ENCODE measurements around the gene CCDC33. TPM values are rescaled to one million over a fixed set of nuclear protein-coding genes. Genes with fewer than 3 reads are reported as not detected.

The CCDC33 gene
- total and polyA plus RNA-seq, 2 experiments from 2014 or later, result 2.6 to 2.8 TPM

DNA sequence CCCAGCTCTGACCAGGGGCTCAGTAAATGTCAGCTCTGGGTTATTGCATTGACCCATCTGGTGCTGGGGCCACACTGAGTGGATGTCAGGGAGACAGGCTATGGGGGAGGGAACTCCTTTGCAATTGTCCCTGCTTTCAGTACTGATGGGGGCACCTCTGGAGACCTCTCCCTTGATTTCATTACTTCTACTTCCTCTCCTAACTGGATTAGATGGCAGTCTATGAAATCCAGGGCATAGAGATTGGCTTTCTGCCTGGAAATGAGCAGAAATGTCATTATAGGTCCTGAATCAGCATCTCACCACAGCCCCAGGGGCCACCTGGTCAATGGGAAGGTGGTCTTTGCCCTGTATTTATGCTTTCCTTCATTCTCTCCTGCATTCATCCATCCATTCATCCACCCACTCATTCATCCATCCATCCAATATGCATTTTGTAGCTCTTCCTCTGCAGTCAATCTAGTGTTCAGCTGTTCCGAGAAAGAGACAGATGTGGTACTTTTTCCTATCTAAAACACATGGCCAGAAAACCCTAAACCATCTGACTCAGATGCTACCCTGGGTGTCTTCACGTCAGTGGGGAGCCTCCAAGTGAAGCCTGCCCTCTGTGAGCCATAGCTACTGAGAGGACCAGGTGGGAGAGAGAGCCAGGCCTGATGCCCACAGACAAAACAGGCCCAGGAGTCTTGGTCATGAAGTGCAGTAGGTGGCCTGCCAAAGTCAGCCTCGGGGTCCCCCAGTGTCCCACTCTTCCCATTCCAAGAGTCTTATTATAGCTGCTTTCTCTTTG is 57.1 kb downstream of the CCDC33 start:
- no peaks in the 10 kb centered on the region; the same call in 1 of the 2 replicates for H3F3A ChIP-seq (replicated peaks; ENCODE audit: low read depth)
- peaks cover 17% of the 10 kb centered on the region for H3K4me1 ChIP-seq (ENCODE audit: insufficient read depth)
- H3K27ac ChIP-seq (ENCODE audit: low read depth), result no peak overlapping the region
- Mint-ChIP-seq H3K36me3 (ENCODE audit: low read depth) (no peaks in the 10 kb centered on the region), H3K27ac (no peak overlapping the region), H3K27me3 (ENCODE audit: insufficient read depth, low read depth, poor library complexity) (peaks cover 24% of the 10 kb centered on the region), H3K9me3 (no peaks in the 10 kb centered on the region), H3K4me3 (no peak overlapping the region), H3K4me1 (peaks cover 23% of the 10 kb centered on the region)
- H3K36me3 ChIP-seq (ENCODE audit: insufficient read depth), result no peaks in the 10 kb centered on the region
- H4K20me1 ChIP-seq (replicated peaks; ENCODE audit: insufficient read depth), result no peaks in the 10 kb centered on the region; the same call in 1 of the 2 replicates
- DNase-seq (ENCODE audit: low spot score), result no peak
- H2AFZ ChIP-seq, result no peak overlapping the region
- peaks cover 30% of the 10 kb centered on the region for H3K27me3 ChIP-seq (ENCODE audit: insufficient read depth)
- no peak for ATAC-seq
- no peaks in the 10 kb centered on the region for H3K79me2 ChIP-seq (replicated peaks; ENCODE audit: insufficient read depth)
- no peaks in the 10 kb centered on the region for H3K9me2 ChIP-seq (ENCODE audit: insufficient read depth)
- H3K4me2 ChIP-seq, result no peak overlapping the region
- no peak overlapping the region for H3K4me3 ChIP-seq
- no peak for TF ChIP-seq STAT1 (IDR thresholded peaks at IDR 0.05; ENCODE audit: unreplicated experiment)

GRCh38 chr15:74294010-74294409 is 57.9 kb downstream of the CCDC33 start:
- Mint-ChIP-seq H3K4me3 (no peak overlapping the region), H3K27me3 (ENCODE audit: insufficient read depth, low read depth, poor library complexity) (peaks cover 21% of the 10 kb centered on the region), H3K36me3 (ENCODE audit: low read depth) (no peaks in the 10 kb centered on the region), H3K4me1 (peaks cover 17% of the 10 kb centered on the region), H3K9me3 (no peaks in the 10 kb centered on the region), H3K27ac (no peak overlapping the region)
- DNase-seq (ENCODE audit: low spot score) (no peak), ATAC-seq (no peak)
- H4K20me1 ChIP-seq (replicated peaks; ENCODE audit: insufficient read depth), result no peaks in the 10 kb centered on the region; the same call in 1 of the 2 replicates
- peaks cover 15% of the 10 kb centered on the region for H3K4me1 ChIP-seq (ENCODE audit: insufficient read depth)
- H3K4me3 ChIP-seq, result no peak overlapping the region
- H3K27me3 ChIP-seq (ENCODE audit: insufficient read depth), result peaks cover 31% of the 10 kb centered on the region
- H3F3A ChIP-seq (replicated peaks; ENCODE audit: low read depth), result no peaks in the 10 kb centered on the region; the same call in 1 of the 2 replicates
- H3K9me2 ChIP-seq (ENCODE audit: insufficient read depth), result no peaks in the 10 kb centered on the region
- H2AFZ ChIP-seq, result no peak overlapping the region
- no peaks in the 10 kb centered on the region for H3K36me3 ChIP-seq (ENCODE audit: insufficient read depth)
- H3K4me2 ChIP-seq, result no peak overlapping the region
- H3K79me2 ChIP-seq (replicated peaks; ENCODE audit: insufficient read depth), result no peaks in the 10 kb centered on the region
- no peak overlapping the region for H3K27ac ChIP-seq (ENCODE audit: low read depth)
- TF ChIP-seq CTCF (conservative IDR thresholded peaks at IDR 0.05; ENCODE audit: low read depth in 2 of 2) (no peak), ZNF114 (CRISPR knock-in tag; IDR thresholded peaks at IDR 0.05) (no peak), EZH2phosphoT487 (IDR thresholded peaks at IDR 0.05; ENCODE audit: unreplicated experiment) (no peak), JUNB (IDR thresholded peaks at IDR 0.05; ENCODE audit: unreplicated experiment) (no peak), STAT1 (IDR thresholded peaks at IDR 0.05; ENCODE audit: unreplicated experiment) (no peak), POLR2AphosphoS5 (IDR thresholded peaks at IDR 0.05; ENCODE audit: low read depth) (no peak)
- TF ChIP-seq, protein P1, sequence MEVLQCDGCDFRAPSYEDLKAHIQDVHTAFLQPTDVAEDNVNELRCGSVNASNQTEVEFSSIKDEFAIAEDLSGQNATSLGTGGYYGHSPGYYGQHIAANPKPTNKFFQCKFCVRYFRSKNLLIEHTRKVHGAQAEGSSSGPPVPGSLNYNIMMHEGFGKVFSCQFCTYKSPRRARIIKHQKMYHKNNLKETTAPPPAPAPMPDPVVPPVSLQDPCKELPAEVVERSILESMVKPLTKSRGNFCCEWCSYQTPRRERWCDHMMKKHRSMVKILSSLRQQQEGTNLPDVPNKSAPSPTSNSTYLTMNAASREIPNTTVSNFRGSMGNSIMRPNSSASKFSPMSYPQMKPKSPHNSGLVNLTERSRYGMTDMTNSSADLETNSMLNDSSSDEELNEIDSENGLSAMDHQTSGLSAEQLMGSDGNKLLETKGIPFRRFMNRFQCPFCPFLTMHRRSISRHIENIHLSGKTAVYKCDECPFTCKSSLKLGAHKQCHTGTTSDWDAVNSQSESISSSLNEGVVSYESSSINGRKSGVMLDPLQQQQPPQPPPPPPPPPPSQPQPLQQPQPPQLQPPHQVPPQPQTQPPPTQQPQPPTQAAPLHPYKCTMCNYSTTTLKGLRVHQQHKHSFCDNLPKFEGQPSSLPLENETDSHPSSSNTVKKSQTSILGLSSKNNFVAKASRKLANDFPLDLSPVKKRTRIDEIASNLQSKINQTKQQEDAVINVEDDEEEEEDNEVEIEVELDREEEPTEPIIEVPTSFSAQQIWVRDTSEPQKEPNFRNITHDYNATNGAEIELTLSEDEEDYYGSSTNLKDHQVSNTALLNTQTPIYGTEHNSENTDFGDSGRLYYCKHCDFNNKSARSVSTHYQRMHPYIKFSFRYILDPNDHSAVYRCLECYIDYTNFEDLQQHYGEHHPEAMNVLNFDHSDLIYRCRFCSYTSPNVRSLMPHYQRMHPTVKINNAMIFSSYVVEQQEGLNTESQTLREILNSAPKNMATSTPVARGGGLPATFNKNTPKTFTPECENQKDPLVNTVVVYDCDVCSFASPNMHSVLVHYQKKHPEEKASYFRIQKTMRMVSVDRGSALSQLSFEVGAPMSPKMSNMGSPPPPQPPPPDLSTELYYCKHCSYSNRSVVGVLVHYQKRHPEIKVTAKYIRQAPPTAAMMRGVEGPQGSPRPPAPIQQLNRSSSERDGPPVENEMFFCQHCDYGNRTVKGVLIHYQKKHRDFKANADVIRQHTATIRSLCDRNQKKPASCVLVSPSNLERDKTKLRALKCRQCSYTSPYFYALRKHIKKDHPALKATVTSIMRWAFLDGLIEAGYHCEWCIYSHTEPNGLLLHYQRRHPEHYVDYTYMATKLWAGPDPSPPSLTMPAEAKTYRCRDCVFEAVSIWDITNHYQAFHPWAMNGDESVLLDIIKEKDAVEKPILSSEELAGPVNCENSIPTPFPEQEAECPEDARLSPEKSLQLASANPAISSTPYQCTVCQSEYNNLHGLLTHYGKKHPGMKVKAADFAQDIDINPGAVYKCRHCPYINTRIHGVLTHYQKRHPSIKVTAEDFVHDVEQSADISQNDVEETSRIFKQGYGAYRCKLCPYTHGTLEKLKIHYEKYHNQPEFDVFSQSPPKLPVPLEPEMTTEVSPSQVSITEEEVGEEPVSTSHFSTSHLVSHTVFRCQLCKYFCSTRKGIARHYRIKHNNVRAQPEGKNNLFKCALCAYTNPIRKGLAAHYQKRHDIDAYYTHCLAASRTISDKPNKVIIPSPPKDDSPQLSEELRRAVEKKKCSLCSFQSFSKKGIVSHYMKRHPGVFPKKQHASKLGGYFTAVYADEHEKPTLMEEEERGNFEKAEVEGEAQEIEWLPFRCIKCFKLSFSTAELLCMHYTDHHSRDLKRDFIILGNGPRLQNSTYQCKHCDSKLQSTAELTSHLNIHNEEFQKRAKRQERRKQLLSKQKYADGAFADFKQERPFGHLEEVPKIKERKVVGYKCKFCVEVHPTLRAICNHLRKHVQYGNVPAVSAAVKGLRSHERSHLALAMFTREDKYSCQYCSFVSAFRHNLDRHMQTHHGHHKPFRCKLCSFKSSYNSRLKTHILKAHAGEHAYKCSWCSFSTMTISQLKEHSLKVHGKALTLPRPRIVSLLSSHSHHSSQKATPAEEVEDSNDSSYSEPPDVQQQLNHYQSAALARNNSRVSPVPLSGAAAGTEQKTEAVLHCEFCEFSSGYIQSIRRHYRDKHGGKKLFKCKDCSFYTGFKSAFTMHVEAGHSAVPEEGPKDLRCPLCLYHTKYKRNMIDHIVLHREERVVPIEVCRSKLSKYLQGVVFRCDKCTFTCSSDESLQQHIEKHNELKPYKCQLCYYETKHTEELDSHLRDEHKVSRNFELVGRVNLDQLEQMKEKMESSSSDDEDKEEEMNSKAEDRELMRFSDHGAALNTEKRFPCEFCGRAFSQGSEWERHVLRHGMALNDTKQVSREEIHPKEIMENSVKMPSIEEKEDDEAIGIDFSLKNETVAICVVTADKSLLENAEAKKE (CRISPR knock-in tag; IDR thresholded peaks at IDR 0.05), result no peak
- TF ChIP-seq, protein P2, sequence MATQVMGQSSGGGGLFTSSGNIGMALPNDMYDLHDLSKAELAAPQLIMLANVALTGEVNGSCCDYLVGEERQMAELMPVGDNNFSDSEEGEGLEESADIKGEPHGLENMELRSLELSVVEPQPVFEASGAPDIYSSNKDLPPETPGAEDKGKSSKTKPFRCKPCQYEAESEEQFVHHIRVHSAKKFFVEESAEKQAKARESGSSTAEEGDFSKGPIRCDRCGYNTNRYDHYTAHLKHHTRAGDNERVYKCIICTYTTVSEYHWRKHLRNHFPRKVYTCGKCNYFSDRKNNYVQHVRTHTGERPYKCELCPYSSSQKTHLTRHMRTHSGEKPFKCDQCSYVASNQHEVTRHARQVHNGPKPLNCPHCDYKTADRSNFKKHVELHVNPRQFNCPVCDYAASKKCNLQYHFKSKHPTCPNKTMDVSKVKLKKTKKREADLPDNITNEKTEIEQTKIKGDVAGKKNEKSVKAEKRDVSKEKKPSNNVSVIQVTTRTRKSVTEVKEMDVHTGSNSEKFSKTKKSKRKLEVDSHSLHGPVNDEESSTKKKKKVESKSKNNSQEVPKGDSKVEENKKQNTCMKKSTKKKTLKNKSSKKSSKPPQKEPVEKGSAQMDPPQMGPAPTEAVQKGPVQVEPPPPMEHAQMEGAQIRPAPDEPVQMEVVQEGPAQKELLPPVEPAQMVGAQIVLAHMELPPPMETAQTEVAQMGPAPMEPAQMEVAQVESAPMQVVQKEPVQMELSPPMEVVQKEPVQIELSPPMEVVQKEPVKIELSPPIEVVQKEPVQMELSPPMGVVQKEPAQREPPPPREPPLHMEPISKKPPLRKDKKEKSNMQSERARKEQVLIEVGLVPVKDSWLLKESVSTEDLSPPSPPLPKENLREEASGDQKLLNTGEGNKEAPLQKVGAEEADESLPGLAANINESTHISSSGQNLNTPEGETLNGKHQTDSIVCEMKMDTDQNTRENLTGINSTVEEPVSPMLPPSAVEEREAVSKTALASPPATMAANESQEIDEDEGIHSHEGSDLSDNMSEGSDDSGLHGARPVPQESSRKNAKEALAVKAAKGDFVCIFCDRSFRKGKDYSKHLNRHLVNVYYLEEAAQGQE (IDR thresholded peaks at IDR 0.05; ENCODE audit: unreplicated experiment), result no peak

All from GM23338 (cell line).